HEK293 (cell line): ENCODE results near the gene NIPSNAP2.

Source experiments
- BCL11A ChIP-seq: fragments of 450-650 bp; formaldehyde crosslinking; IDR thresholded peaks from 2 replicates; pipeline ENCODE4 v1.5.1; 2016; ENCODE audit warnings: low read depth, missing biosample characterization, missing genetic modification characterization
- BCL6B ChIP-seq: fragments of 450-650 bp; formaldehyde crosslinking; IDR thresholded peaks from 2 replicates; pipeline ENCODE4 v1.5.1; 2017; ENCODE audit warnings: missing biosample characterization, missing genetic modification characterization
- CTCF ChIP-seq: fragments of 450-650 bp; formaldehyde crosslinking; IDR thresholded peaks from 2 replicates; pipeline ENCODE4 v1.5.1; 2016; ENCODE audit warnings: missing biosample characterization, missing genetic modification characterization
- FEZF1 ChIP-seq: fragments of 450-650 bp; formaldehyde crosslinking; IDR thresholded peaks from 2 replicates; pipeline ENCODE4 v1.5.1; 2016; ENCODE audit warnings: missing biosample characterization, missing genetic modification characterization
- GLI2 ChIP-seq: fragments of 450-650 bp; formaldehyde crosslinking; IDR thresholded peaks from 2 replicates; pipeline ENCODE4; 2017; ENCODE audit warnings: missing biosample characterization, missing genetic modification characterization, low read depth, borderline replicate concordance
- GLIS1 ChIP-seq: fragments of 450-650 bp; formaldehyde crosslinking; IDR thresholded peaks from 2 replicates; pipeline ENCODE4 v1.5.1; 2016; ENCODE audit warnings: missing biosample characterization, missing genetic modification characterization
- HOXD13 ChIP-seq: sonication (generic); formaldehyde crosslinking; IDR thresholded peaks from 2 replicates; pipeline ENCODE4 v1.8.0; 2022; ENCODE audit warnings: missing genetic modification reagents, borderline replicate concordance
- KLF9 ChIP-seq: fragments of 450-650 bp; formaldehyde crosslinking; IDR thresholded peaks from 2 replicates; pipeline ENCODE4 v1.5.1; 2016; ENCODE audit warnings: missing biosample characterization, missing genetic modification characterization, low read depth
- PRDM4 ChIP-seq: fragments of 450-650 bp; formaldehyde crosslinking; IDR thresholded peaks from 2 replicates; pipeline ENCODE4 v1.5.1; 2017; ENCODE audit warnings: missing biosample characterization, missing genetic modification characterization
- SCRT2 ChIP-seq: fragments of 450-650 bp; formaldehyde crosslinking; IDR thresholded peaks from 2 replicates; pipeline ENCODE4 v1.5.1; 2016; ENCODE audit warnings: missing biosample characterization, missing genetic modification characterization
- SP2 ChIP-seq: fragments of 450-650 bp; formaldehyde crosslinking; IDR thresholded peaks from 2 replicates; pipeline ENCODE4 v1.5.1; 2016; ENCODE audit warnings: missing biosample characterization, missing genetic modification characterization
- SP7 ChIP-seq: fragments of 450-650 bp; formaldehyde crosslinking; IDR thresholded peaks from 2 replicates; pipeline ENCODE4 v1.5.1; 2016; ENCODE audit warnings: missing biosample characterization, missing genetic modification characterization
- TRIM28 ChIP-seq: IDR thresholded peaks from 2 replicates; pipeline ENCODE4 v1.6.1; 2011; ENCODE audit warnings: low read length, control low read depth, borderline replicate concordance
- ZBTB26 ChIP-seq: fragments of 450-650 bp; formaldehyde crosslinking; optimal IDR thresholded peaks from 2 replicates; pipeline ENCODE3; 2016; ENCODE audit warnings: missing biosample characterization, mild to moderate bottlenecking, missing genetic modification characterization
- ZFP3 ChIP-seq: fragments of 450-650 bp; formaldehyde crosslinking; IDR thresholded peaks from 2 replicates; pipeline ENCODE4 v1.5.1; 2016; ENCODE audit warnings: low read depth, missing biosample characterization, missing genetic modification characterization
- ZNF114 ChIP-seq: fragments of 450-650 bp; formaldehyde crosslinking; IDR thresholded peaks from 2 replicates; pipeline ENCODE4 v1.5.0; 2017; ENCODE audit warnings: missing biosample characterization, missing genetic modification characterization
- ZNF16 ChIP-seq: fragments of 450-650 bp; formaldehyde crosslinking; IDR thresholded peaks from 2 replicates; pipeline ENCODE4 v1.5.1; 2016; ENCODE audit warnings: low read depth, missing biosample characterization, missing genetic modification characterization
- ZNF169 ChIP-seq: fragments of 450-650 bp; formaldehyde crosslinking; IDR thresholded peaks from 2 replicates; pipeline ENCODE4 v1.5.1; 2016; ENCODE audit warnings: missing biosample characterization, missing genetic modification characterization
- ZNF211 ChIP-seq: fragments of 450-650 bp; formaldehyde crosslinking; IDR thresholded peaks from 2 replicates; pipeline ENCODE4 v1.5.1; 2016; ENCODE audit warnings: low read depth, missing biosample characterization, missing genetic modification characterization
- ZNF221 ChIP-seq: fragments of 450-650 bp; formaldehyde crosslinking; IDR thresholded peaks from 2 replicates; pipeline ENCODE4 v1.5.1; 2017; ENCODE audit warnings: missing biosample characterization, missing genetic modification characterization, borderline replicate concordance
- ZNF248 ChIP-seq: fragments of 450-650 bp; formaldehyde crosslinking; IDR thresholded peaks from 2 replicates; pipeline ENCODE4 v1.5.1; 2017; ENCODE audit warnings: missing biosample characterization, missing genetic modification characterization
- ZNF266 ChIP-seq: fragments of 450-650 bp; formaldehyde crosslinking; IDR thresholded peaks from 2 replicates; pipeline ENCODE4 v1.5.1; 2016; ENCODE audit warnings: missing biosample characterization, missing genetic modification characterization, low read depth
- ZNF311 ChIP-seq: fragments of 450-650 bp; formaldehyde crosslinking; IDR thresholded peaks from 2 replicates; pipeline ENCODE4 v1.5.1; 2017; ENCODE audit warnings: missing biosample characterization, missing genetic modification characterization, borderline replicate concordance
- ZNF354C ChIP-seq: fragments of 450-650 bp; formaldehyde crosslinking; IDR thresholded peaks from 2 replicates; pipeline ENCODE4 v1.5.1; 2016; ENCODE audit warnings: missing biosample characterization, missing genetic modification characterization, low read depth, borderline replicate concordance
- ZNF391 ChIP-seq: fragments of 450-650 bp; formaldehyde crosslinking; IDR thresholded peaks from 2 replicates; pipeline ENCODE4 v1.5.1; 2016; ENCODE audit warnings: low read depth, missing biosample characterization, missing genetic modification characterization, borderline replicate concordance
- ZNF423 ChIP-seq: fragments of 450-650 bp; formaldehyde crosslinking; IDR thresholded peaks from 2 replicates; pipeline ENCODE4 v1.5.1; 2016; ENCODE audit warnings: missing biosample characterization, missing genetic modification characterization
- ZNF513 ChIP-seq: fragments of 450-650 bp; IDR thresholded peaks from 2 replicates; pipeline ENCODE4 v1.5.1; 2018; ENCODE audit warnings: missing biosample characterization, missing genetic modification characterization
- ZNF544 ChIP-seq: fragments of 450-650 bp; formaldehyde crosslinking; IDR thresholded peaks from 2 replicates; pipeline ENCODE4 v1.5.0; 2017; ENCODE audit warnings: missing biosample characterization, missing genetic modification characterization
- ZNF558 ChIP-seq: fragments of 450-650 bp; formaldehyde crosslinking; IDR thresholded peaks from 2 replicates; pipeline ENCODE4 v1.5.1; 2016; ENCODE audit warnings: missing biosample characterization, missing genetic modification characterization
- ZNF580 ChIP-seq: fragments of 450-650 bp; formaldehyde crosslinking; IDR thresholded peaks from 2 replicates; pipeline ENCODE4 v1.5.1; 2016; ENCODE audit warnings: missing biosample characterization, missing genetic modification characterization
- ZNF610 ChIP-seq: fragments of 450-650 bp; formaldehyde crosslinking; IDR thresholded peaks from 2 replicates; pipeline ENCODE4 v1.5.1; 2016; ENCODE audit warnings: missing biosample characterization, missing genetic modification characterization, borderline replicate concordance
- ZNF654 ChIP-seq: fragments of 450-650 bp; formaldehyde crosslinking; IDR thresholded peaks from 2 replicates; pipeline ENCODE4 v1.5.1; 2016; ENCODE audit warnings: low read depth, missing biosample characterization, missing genetic modification characterization
- ZNF843 ChIP-seq: fragments of 450-650 bp; formaldehyde crosslinking; IDR thresholded peaks from 2 replicates; pipeline ENCODE4 v1.5.1; 2016; ENCODE audit warnings: missing biosample characterization, missing genetic modification characterization

Gene NIPSNAP2

GRCh38 chr7:55951637-55952351 lies 12.6 kb upstream of the NIPSNAP2 start, which contains the start of gene MRPS17 (continued):
- TF ChIP-seq ZFP3 (tag by site-specific recombination) (no peak), ZNF16 (tag by site-specific recombination) (no peak), PRDM4 (tag by site-specific recombination) (no peak), ZNF354C (tag by site-specific recombination) (no peak), ZNF114 (tag by site-specific recombination) (no peak), BCL6B (no peak), ZNF211 (tag by site-specific recombination) (no peak), KLF9 (tag by site-specific recombination) (peak; percentile 41), TRIM28 (no peak), ZNF558 (tag by site-specific recombination) (no peak), ZNF169 (no peak), SCRT2 (tag by site-specific recombination) (no peak), ZNF544 (no peak), FEZF1 (tag by site-specific recombination) (no peak), ZNF843 (no peak), SP2 (tag by site-specific recombination) (peak; percentile 71), ZNF221 (tag by site-specific recombination) (no peak), ZNF423 (tag by site-specific recombination) (no peak), ZNF248 (no peak), ZNF266 (tag by site-specific recombination) (no peak), ZNF654 (no peak), ZNF513 (tag by site-specific recombination) (no peak), HOXD13 (CRISPR knock-in tag) (no peak), ZBTB26 (tag by site-specific recombination) (peak; percentile 18), ZNF311 (no peak), GLIS1 (0 out of 2 replicates have a peak, but pooled peaks have one; percentile 42), GLI2 (tag by site-specific recombination) (no peak), ZNF391 (tag by site-specific recombination) (no peak), CTCF (tag by site-specific recombination) (no peak), ZNF580 (tag by site-specific recombination) (no peak; the same call in 1 of the 2 replicates), BCL11A (tag by site-specific recombination) (no peak), SP7 (no peak), ZNF610 (tag by site-specific recombination) (peak; percentile 52; the same call in 1 of the 2 replicates)
